HS-27A (cell line): ENCODE measurements around the gene HNRNPU.
"Not testable (repeated sequence)": the region's sequence is repeated elsewhere in the genome, so short reads cannot be mapped to it uniquely, and the experiment has no call there.

Experiments
- DNase-seq: peaks from one replicate; pipeline ENCODE4 v3.0.0-alpha.2; 2012; ENCODE audit warnings: low read depth, missing footprints

Gene HNRNPU

GRCh38 chr1:244840219-244840794 lies 24.0 kb downstream of the HNRNPU start:
- DNase-seq, result no peak

DNA sequence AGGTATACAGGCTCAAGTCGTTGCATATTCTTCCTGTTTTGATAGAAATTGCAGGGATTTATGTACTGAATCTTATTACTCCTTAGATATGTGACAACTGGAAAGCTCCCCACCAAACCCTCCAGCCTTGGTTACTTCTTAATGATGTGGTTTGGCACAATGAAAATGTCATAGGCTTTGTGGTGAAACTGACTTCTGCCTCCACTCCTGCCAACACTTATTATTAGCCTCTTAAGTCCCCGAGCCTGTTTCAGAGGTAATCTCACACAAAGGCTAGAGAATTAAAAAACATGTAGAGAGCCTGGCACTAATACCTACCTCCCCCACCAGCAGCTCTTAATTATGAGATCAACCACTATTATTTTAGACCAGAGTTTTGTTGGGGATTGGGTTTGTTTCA lies 24.7 kb downstream of the HNRNPU start:
- DNase-seq, result no peak

DNA sequence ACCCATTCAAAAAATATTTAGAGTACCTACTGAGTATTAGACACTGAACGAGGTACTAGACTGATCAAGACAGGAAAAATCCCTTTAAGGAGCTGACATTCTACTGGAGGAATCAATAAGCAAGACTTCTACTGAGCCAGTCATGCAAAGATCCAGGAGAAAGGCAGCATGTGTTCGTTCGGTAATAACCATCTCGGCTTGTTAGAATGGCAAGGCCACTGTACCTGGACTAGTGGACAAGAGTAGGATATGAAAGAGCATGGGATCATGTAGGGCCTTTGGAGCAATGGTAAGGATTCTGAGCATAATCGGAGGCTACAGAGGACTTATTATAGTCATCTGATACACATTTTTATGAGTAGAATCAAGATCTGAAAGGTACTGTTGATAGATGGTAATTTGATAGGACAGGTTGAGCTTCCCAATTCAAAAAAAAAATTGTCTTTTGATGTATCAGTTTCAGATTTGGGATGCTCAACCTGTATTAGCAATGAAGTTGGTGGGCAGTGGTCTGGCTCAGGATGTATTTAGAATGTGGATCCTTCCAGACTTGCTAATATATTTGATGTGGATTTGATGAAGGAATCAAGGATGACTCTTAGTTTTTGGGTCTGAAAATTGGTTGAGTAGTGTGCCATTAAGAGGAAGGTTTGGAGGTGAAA lies 26.6 kb downstream of the HNRNPU start:
- no peak for DNase-seq

- no peak for DNase-seq
Observed at GRCh38 chr1:244836584-244836983, 27.8 kb downstream of the HNRNPU start.

DNA sequence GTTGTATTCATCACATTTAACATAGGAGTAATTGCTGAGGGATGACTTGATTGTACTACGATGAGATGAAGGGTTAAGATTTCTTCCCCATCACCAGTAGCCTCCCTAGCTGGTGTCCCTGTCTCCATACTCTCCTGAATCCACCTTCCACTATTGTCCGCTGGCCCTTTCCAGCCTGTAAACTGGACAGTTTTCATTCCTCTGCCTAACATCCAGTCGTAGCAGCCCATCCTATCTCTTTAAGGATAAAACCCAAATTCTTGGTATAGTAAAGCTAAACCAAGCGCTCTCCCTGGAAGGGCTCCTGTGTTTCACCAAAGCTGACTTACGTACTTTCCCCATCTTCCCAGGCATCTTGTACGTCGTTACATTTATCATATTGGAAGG lies 28.2 kb downstream of the HNRNPU start:
- peak; percentile 24 for DNase-seq

GRCh38 chr1:244835276-244836134 lies 28.8 kb downstream of the HNRNPU start, which contains the start of gene COX20:
TSS of gene COX20 (plus strand) at chr1:244835658. CDS start at chr1:244835715, 57 bp downstream.
- peak; percentile 71 for DNase-seq

DNA sequence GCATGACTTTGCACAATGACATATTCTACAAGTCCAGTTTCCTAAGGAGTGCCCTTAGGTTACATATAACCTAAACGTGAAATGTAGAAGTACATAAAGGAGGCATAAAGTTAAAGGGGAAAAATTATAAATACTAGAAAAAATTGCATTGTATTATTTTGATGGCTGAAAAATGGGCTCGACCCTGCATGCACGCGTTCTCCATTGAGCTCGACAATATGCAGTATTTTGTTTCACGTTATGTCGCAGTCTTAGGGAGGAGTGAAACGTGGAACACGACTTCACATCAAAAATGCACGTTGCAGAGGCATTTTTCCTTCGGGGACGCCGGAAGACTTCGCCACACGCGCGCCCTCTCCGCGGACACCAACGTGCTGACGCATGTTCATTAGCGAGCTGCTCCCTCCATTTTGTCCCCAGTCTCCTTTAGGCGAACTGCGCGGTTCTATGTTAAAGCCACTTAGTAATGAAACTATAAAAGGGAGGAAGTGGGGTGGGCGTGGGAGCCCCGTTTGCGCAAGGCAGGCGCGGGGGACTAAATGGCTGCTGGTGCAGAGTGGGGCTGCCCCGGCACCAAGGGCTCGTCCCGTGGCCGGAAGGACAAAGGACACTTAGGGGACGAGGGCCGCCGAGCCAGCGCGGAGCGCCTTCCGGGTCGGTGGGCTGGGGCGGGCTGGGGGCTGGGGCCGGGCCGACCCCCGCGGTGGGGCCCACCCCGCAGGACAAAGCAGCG lies 29.6 kb downstream of the HNRNPU start:
- peak; percentile 88 for DNase-seq

GRCh38 chr1:244833734-244834542 lies 30.4 kb downstream of the HNRNPU start:
- peak; percentile 38 for DNase-seq

- not testable (repeated sequence) for DNase-seq
Observed at GRCh38 chr1:244833260-244833659, 31.1 kb downstream of the HNRNPU start.

DNA sequence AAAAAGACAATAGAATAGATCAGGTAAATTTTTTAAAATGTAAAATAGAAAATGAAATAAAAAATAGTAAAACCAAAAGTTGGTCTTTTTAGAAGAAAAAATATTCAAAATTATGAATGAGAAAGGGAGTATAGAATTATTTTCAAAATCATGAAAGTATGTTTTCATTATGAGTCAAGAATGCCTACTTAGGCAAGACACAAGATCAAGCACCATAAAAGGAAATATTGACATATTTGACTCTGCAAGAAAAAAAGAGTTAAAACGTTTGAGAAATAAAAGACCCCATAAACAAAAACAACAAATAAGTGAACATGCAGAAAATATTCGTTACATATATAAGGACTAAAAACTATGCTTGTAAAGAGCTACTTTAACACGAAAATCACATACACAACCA lies 33.7 kb downstream of the HNRNPU start:
- no peak for DNase-seq

GRCh38 chr1:244826712-244827111 lies 37.6 kb downstream of the HNRNPU start:
- no peak for DNase-seq

DNA sequence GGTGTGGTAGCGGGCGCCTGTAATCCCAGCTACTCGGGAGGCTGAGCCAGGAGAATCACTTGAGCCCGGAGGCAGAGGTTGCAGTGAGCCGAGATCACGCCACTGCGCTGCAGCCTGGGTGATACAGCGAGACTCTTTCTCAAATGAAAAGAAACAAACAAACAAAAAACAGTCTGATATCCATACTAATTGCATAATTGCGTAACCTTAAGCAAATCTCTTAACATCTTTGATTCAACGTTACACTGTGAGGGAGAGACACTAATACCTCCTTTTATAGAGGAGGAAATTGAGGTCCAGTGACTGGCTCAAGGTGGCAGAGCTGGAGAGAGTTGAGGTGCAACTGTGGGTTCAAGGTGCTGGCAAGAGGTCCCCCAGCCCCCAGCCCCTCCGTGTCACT lies 41.5 kb downstream of the HNRNPU start:
- no peak for DNase-seq

- DNase-seq, result no peak
Observed at GRCh38 chr1:244821134-244821533, 43.2 kb downstream of the HNRNPU start.

DNA sequence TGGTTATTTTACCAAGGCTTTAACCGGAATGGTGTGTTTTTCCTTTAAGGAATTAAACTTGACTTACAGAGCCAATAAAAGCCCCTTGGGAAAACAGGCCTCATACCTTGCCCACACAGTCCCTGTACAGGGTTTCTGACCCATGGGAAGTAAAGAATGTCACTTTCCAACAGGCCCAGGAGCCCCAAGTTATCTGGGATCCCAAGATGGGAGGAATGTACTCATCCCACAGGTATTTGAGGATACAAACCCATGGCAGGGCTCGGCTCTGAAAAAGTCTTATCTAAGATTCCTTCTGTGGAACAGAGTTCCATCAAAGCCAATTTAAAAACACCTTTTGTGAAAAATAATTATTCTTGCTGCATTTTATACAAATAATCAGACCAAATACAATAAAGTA lies 44.2 kb downstream of the HNRNPU start:
- DNase-seq, result no peak

DNA sequence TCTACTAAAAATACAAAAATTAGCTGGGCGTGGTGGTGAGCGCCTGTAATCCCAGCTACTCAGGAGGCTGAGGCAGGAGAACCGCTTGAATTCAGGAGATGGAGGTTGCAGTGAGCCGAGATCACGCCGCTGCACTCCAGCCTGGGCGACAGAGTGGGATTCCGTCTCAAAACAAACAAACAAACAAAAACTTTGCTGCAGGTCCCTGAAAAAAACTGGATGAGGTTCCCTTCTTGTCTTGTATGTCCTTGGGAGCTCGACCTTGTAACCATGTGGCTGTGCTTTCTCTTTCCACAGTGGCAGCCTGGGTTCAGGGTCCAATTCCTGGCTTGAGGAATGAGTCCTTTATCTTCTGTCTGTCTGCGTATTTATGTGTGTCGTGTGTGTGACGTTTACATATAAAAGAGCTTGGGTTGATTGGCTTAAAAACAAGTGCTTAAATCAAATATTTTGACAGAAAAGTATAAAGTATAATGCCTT lies 46.9 kb downstream of the HNRNPU start:
- no peak for DNase-seq

- no peak for DNase-seq
Observed at GRCh38 chr1:244815600-244816099, 48.7 kb downstream of the HNRNPU start.

DNA sequence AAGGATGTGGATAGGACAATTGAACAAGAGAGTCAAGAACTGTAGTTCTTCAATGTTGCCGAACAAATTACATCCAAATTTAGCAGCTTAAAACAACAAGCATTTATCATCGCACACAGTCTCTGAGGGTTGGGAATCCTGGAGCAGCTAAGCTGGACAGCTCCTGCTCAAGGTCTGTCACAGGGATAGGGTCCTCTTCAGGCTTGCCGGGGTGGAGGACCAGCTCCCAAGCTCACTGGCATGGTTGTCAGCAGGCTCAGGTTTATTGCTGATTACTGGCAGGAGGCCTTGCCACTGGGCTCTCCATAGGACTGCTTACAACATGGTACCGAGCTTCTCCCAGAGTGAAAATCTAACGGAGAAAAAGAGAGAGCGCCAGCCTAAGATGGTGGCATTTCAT lies 51.0 kb downstream of the HNRNPU start:
- DNase-seq, result no peak

DNA sequence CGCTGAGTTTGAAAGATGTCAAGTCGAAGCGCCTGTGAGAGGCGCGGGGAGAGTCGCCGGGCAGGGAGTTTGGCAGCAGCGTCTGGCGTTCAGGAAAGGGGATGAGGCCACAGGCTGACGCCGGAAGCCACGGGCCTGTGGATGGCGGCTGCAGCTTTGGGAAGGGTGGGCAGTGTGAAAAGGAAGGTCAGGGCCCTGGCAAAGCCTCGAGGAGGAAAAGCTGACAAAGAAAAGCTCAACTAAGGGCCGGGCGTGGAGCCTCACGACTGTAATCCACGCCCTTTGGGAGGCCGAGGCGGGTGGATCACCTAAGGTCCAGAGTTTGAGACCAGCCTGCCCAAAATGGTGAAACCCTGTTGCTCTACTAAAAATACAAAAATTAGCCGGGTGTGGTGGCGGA lies 54.1 kb downstream of the HNRNPU start:
- DNase-seq, result no peak

GRCh38 chr1:244807138-244807537 lies 57.2 kb downstream of the HNRNPU start:
- no peak for DNase-seq

- no peak for DNase-seq
Observed at GRCh38 chr1:244804841-244805240, 59.5 kb downstream of the HNRNPU start.

DNA sequence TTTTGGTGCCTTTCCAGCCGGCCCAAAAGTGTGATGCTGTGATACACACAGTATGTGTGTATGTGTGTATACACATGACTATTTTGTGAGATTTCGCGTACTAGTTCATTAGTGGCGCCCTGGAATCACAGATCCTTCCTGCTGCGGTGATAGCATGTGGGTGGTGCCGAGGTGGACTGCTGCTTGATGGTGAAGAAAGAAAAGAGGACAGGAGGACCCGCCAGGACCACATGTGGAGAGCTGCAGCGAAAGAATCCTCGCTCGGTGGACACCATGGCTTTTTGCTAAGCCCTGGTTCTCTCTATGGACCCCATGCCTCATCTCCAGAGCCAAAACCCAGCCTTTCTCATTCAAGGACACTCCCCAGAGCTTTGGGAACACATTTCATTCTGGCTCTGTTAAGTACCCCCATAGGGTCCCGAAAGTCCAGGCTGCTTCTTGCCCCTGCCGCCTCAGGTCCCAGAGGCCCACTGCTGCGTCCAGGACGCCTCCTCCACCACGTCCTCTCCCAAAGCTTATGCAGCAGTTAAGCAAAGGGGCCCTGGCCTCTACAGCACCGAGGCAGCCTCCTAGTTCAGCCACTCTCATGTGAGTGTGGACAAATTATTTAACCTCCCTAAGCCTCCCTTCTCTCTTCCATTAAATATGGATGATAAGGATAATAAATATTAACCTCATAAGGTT lies 61.6 kb downstream of the HNRNPU start:
- no peak for DNase-seq
